Neuronal stem cell (in vitro differentiated cells): ENCODE results near the gene THADA.

Experiments used
- DNase-seq: peaks from one replicate; pipeline ENCODE4 v3.0.0-alpha.2; 2013; ENCODE audit warnings: low spot score
- H2AFZ ChIP-seq: one replicate; pipeline ENCODE4 v1.6.1; 2013; ENCODE audit warnings: mild to moderate bottlenecking, low read length, inconsistent platforms
- H2AK5ac ChIP-seq: 2 replicates; pipeline ENCODE4 v1.6.1; 2013; ENCODE audit warnings: low read depth, mild to moderate bottlenecking, inconsistent platforms, low read length, moderate library complexity, mixed read lengths
- H2BK120ac ChIP-seq: 2 replicates; pipeline ENCODE4 v1.6.1; 2013; ENCODE audit warnings: low read depth, mild to moderate bottlenecking, inconsistent platforms, low read length, moderate library complexity, mixed read lengths
- H2BK12ac ChIP-seq: one replicate; pipeline ENCODE4 v1.6.1; 2013; ENCODE audit warnings: low read length, inconsistent platforms
- H2BK15ac ChIP-seq: 2 replicates; pipeline ENCODE4 v1.6.1; 2013; ENCODE audit warnings: mild to moderate bottlenecking, low read length, inconsistent platforms, mixed read lengths
- H2BK5ac ChIP-seq: one replicate; pipeline ENCODE4 v1.6.1; 2013; ENCODE audit warnings: inconsistent platforms, mild to moderate bottlenecking, low read length, moderate library complexity
- H3K14ac ChIP-seq: one replicate; pipeline ENCODE4 v1.6.1; 2013; ENCODE audit warnings: low read length, inconsistent platforms
- H3K18ac ChIP-seq: 2 replicates; pipeline ENCODE4 v1.6.1; 2013; ENCODE audit warnings: low read length, inconsistent platforms
- H3K23ac ChIP-seq: 2 replicates; pipeline ENCODE4 v1.6.1; 2013; ENCODE audit warnings: low read depth, mild to moderate bottlenecking, mixed read lengths, low read length, inconsistent platforms; ENCODE audit not compliant: poor library complexity
- H3K27ac ChIP-seq: replicated peaks from 3 replicates; pipeline ENCODE4 v1.5.1; 2013; ENCODE audit warnings: low read length, inconsistent platforms
- H3K27me3 ChIP-seq, 3 experiments: 2 replicates each; pipeline ENCODE4 v1.6.1; 2013; ENCODE audit warnings: low read length in 3 of 3, mild to moderate bottlenecking in 2 of 3, inconsistent platforms in 1 of 3, low read depth in 1 of 3, mixed read lengths in 1 of 3, moderate library complexity in 1 of 3; ENCODE audit not compliant: control insufficient read depth in 3 of 3, insufficient read depth in 3 of 3
- H3K36me3 ChIP-seq, 2 donors: replicated peaks in 1 of 2; 2 replicates each; pipeline ENCODE4 v1.6.1; 2013; ENCODE audit warnings: low read length in 2 of 2; ENCODE audit not compliant: control insufficient read depth in 2 of 2, insufficient read depth in 2 of 2
- H3K4ac ChIP-seq: 2 replicates; pipeline ENCODE4 v1.6.1; 2013; ENCODE audit warnings: inconsistent platforms, mild to moderate bottlenecking, low read length, moderate library complexity
- H3K4me1 ChIP-seq, 2 donors: 1 replicate in 1 of 2; 2 replicates in 1 of 2; pipeline ENCODE4 v1.6.1; 2013; ENCODE audit warnings: low read length in 2 of 2, low read depth in 1 of 2; ENCODE audit not compliant: control insufficient read depth in 2 of 2, insufficient read depth in 1 of 2
- H3K4me2 ChIP-seq: one replicate; pipeline ENCODE4 v1.6.1; 2013; ENCODE audit warnings: mild to moderate bottlenecking, low read length, inconsistent platforms; ENCODE audit not compliant: insufficient read depth, poor library complexity, severe bottlenecking
- H3K4me3 ChIP-seq, 2 donors: 2 replicates each; pipeline ENCODE4 v1.5.1; 2013; ENCODE audit warnings: low read length in 2 of 2, mild to moderate bottlenecking in 2 of 2, inconsistent platforms in 1 of 2, moderate library complexity in 1 of 2
- H3K79me1 ChIP-seq: one replicate; pipeline ENCODE4 v1.6.1; 2013; ENCODE audit warnings: low read depth, mild to moderate bottlenecking, inconsistent platforms, low read length, moderate library complexity
- H3K9ac ChIP-seq: one replicate; pipeline ENCODE4 v1.6.1; 2013; ENCODE audit warnings: mild to moderate bottlenecking, low read depth, low read length, inconsistent platforms; ENCODE audit not compliant: poor library complexity
- H3K9me3 ChIP-seq, 2 donors: replicated peaks in 1 of 2; 2 replicates each; pipeline versions ENCODE3 to v1.6.1; 2013; ENCODE audit warnings: low read length in 2 of 2, mild to moderate bottlenecking in 2 of 2, inconsistent platforms in 1 of 2, low read depth in 1 of 2, mixed read lengths in 1 of 2, moderate library complexity in 1 of 2; ENCODE audit not compliant: control insufficient read depth in 2 of 2, insufficient read depth in 1 of 2
- H4K8ac ChIP-seq: one replicate; pipeline ENCODE4 v1.6.1; 2013; ENCODE audit warnings: low read depth, mild to moderate bottlenecking, inconsistent platforms, low read length, moderate library complexity
- H4K91ac ChIP-seq: one replicate; pipeline ENCODE4 v1.6.1; 2013; ENCODE audit warnings: low read length, low read depth, mild to moderate bottlenecking, inconsistent platforms; ENCODE audit not compliant: poor library complexity
- WGBS, 2 donors: extraction: QIAGEN DNeasy Blood & Tissue Kit; methylation state at CpG; one replicate each; pipeline ENCODE4 v1.1.7; 2013; ENCODE audit warnings: missing lambda C conversion rate in 2 of 2, mixed read lengths in 1 of 2; ENCODE audit not compliant: insufficient read length in 2 of 2, insufficient replicate concordance in 1 of 2; ENCODE audit errors: extremely low coverage in 2 of 2; 5-methylcytosine and 5-hydroxymethylcytosine counted together

The THADA gene

DNA sequence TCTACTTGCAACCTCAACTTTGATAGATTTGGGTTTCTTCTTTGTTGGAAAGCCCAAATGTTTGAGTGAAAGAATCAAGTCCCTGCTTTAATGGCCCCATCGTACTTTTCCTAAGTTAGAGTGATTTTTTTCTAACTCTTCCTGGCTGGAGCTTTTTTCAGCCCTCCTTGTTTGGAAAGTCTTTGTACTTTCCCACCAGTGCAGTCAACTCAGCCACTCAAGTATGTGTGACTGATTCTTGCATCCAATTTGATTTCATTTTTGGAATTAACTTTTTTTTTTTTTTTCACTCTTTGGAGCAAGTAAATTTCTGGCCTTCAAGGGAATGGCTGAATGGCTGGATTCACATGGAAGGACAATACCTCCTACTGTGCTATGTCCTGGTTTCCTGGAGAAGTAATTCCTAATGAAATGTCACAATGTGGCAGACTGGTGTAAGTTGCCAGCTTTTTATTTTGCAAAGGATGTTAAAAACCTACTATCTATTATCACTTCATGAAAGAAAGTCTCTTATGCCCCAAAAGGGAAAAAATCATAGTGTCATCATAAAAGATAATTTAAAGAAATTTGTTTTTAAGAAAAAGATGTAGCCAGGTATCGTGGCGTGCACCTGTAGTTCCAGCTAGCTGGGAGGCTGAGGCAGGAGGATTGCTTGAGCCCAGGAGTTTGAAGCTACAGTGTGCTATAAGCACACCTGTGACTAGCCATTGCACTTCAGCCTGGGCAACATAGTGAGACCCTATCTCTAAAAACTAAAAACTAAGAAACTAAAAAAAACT lies 293.5 kb downstream of the THADA start:
- H3K23ac ChIP-seq = no peak overlapping the region
- H3K9me3 ChIP-seq = peaks cover 0 to 4% of the 10 kb centered on the region in 2 donors
- H3K36me3 ChIP-seq = no peaks in the 10 kb centered on the region
- peaks cover 0 to 7% of the 10 kb centered on the region in 2 donors for H3K4me1 ChIP-seq
- no peak overlapping the region for H3K4me3 ChIP-seq
- no peak for DNase-seq
- H2AFZ ChIP-seq = no peak overlapping the region
- no peak overlapping the region for H4K91ac ChIP-seq
- no peak overlapping the region for H2BK120ac ChIP-seq
- WGBS, 2 donors = no CpG with 5 or more reads among the region's 3 CpGs
- H3K27me3 ChIP-seq = no peaks in the 10 kb centered on the region
- H3K27ac ChIP-seq = no peak overlapping the region
- no peak overlapping the region for H3K18ac ChIP-seq
- H2AK5ac ChIP-seq = no peak overlapping the region
- no peak overlapping the region for H3K4ac ChIP-seq
- no peaks in the 10 kb centered on the region for H3K79me1 ChIP-seq
- H3K14ac ChIP-seq = no peak overlapping the region
- H4K8ac ChIP-seq = no peak overlapping the region
- no peak overlapping the region for H3K9ac ChIP-seq
- no peak overlapping the region for H2BK12ac ChIP-seq
- H3K4me2 ChIP-seq = no peak overlapping the region
- no peak overlapping the region for H2BK5ac ChIP-seq
- no peak overlapping the region for H2BK15ac ChIP-seq

DNA sequence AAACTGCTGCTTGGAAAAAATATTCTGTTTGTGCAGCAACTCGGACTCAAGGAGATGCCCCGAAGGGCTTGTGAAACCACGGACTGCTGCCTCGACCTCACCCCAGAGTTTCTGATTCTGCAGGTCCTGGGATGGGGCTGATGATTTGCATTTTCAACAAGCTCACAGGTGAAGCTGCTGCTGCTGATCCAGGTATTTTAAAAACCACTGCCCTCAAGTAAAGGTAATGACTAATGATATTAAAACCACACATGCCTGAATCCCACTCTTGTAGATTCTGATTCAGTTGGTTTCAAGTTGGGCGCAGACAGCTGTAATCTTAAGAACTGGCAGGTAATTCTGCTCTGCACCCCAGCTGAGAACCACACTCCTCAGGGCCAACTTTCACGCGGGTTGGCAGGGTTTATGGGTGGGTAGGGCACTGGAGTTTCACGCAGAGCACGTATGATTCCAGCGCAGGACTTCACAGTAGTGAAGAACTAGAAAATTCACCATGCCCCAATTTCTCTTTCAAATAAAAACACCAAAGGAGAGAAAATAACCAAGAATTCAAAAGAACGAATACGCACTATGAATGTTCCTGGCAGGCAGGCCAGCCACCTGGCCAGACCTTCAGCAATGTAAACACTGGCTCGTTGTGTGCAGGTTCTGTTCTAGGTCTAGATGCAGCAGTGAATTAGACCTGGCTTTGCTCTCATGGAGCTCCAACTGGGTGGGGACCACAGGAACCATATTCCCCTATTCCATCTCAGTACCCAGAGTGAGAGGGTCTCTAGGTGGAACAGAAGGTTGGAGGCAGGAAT lies 294.9 kb downstream of the THADA start:
- no peaks in the 10 kb centered on the region for H3K36me3 ChIP-seq
- H2BK5ac ChIP-seq = no peak overlapping the region

GRCh38 chr2:43300222-43300621 lies 295.6 kb downstream of the THADA start:
- Histone ChIP-seq H3K4me3 (no peak overlapping the region), H3K79me1 (no peaks in the 10 kb centered on the region), H3K18ac (no peak overlapping the region), H3K4me2 (no peak overlapping the region), H2BK15ac (no peak overlapping the region), H2BK5ac (no peak overlapping the region), H3K36me3 (no peaks in the 10 kb centered on the region), H2AFZ (no peak overlapping the region), H3K4ac (no peak overlapping the region), H3K14ac (no peak overlapping the region), H3K4me1 (peaks cover 0 to 2% of the 10 kb centered on the region in 2 donors), H2BK120ac (no peak overlapping the region), H2BK12ac (no peak overlapping the region), H3K23ac (no peak overlapping the region), H3K27ac (no peak overlapping the region), H3K27me3 (no peaks in the 10 kb centered on the region), H3K9ac (no peak overlapping the region), H2AK5ac (no peak overlapping the region), H3K9me3 (no peaks in the 10 kb centered on the region), H4K8ac (no peak overlapping the region), H4K91ac (no peak overlapping the region)
- no peak for DNase-seq
- no CpG with 5 or more reads among the region's 4 CpGs for WGBS, 2 donors

More for the DNA sequence above, 294.9 kb downstream of the THADA start:
- H2AFZ ChIP-seq = no peak overlapping the region
- no CpG with 5 or more reads among the region's 13 CpGs for WGBS, 2 donors
- H3K9me3 ChIP-seq = no peaks in the 10 kb centered on the region
- no peaks in the 10 kb centered on the region for H3K27me3 ChIP-seq
- H2BK15ac ChIP-seq = no peak overlapping the region
- no peak overlapping the region for H2BK12ac ChIP-seq
- H3K4me1 ChIP-seq = peaks cover 0 to 7% of the 10 kb centered on the region in 2 donors
- H3K9ac ChIP-seq = no peak overlapping the region
- no peak for DNase-seq
- no peak overlapping the region for H2BK120ac ChIP-seq
- no peak overlapping the region for H3K27ac ChIP-seq
- no peak overlapping the region for H3K4me3 ChIP-seq
- no peak overlapping the region for H3K18ac ChIP-seq
- H2AK5ac ChIP-seq = no peak overlapping the region
- H3K4ac ChIP-seq = no peak overlapping the region
- H3K23ac ChIP-seq = no peak overlapping the region
- H4K91ac ChIP-seq = no peak overlapping the region
- no peaks in the 10 kb centered on the region for H3K79me1 ChIP-seq
- no peak overlapping the region for H3K4me2 ChIP-seq
- no peak overlapping the region for H3K14ac ChIP-seq
- H4K8ac ChIP-seq = no peak overlapping the region

- no peak for DNase-seq
- no peaks in the 10 kb centered on the region for H3K9me3 ChIP-seq
- no peak overlapping the region for H3K18ac ChIP-seq
- no peak overlapping the region for H3K23ac ChIP-seq
- H3K27ac ChIP-seq = no peak overlapping the region
- H3K4me3 ChIP-seq = no peak overlapping the region
- no peak overlapping the region for H2BK12ac ChIP-seq
- no peak overlapping the region for H2BK120ac ChIP-seq
- H2AK5ac ChIP-seq = no peak overlapping the region
- no peak overlapping the region for H3K14ac ChIP-seq
- no peak overlapping the region for H4K91ac ChIP-seq
- no peak overlapping the region for H3K4me2 ChIP-seq
- H2AFZ ChIP-seq = no peak overlapping the region
- no peak overlapping the region for H3K9ac ChIP-seq
- H3K27me3 ChIP-seq = no peaks in the 10 kb centered on the region
- H3K4ac ChIP-seq = no peak overlapping the region
- no peaks in the 10 kb centered on the region for H3K36me3 ChIP-seq
- H3K79me1 ChIP-seq = no peaks in the 10 kb centered on the region
- H3K4me1 ChIP-seq = peaks cover 2 to 4% of the 10 kb centered on the region in 2 donors
- H4K8ac ChIP-seq = no peak overlapping the region
- H2BK5ac ChIP-seq = no peak overlapping the region
- H2BK15ac ChIP-seq = no peak overlapping the region
Observed at GRCh38 chr2:43298500-43298899, 297.3 kb downstream of the THADA start.
